Breast epithelium (tissue), 4 donors: Measurements from ENCODE around the gene WWC1. TPM values are rescaled to one million over a fixed set of nuclear protein-coding genes. Genes with fewer than 3 reads are reported as not detected.

Experiments
- DNase-seq, 2 donors: peaks; one replicate each; pipeline ENCODE4 v3.0.0-alpha.2; 2019; ENCODE audit warnings: low spot score in 2 of 2
- H3K27ac ChIP-seq, 2 donors: fragments of 200-600 bp; sonication (generic) in 1 of 2; one replicate each; pipeline ENCODE4 v1.5.1; 2016 to 2019; ENCODE audit warnings: mild to moderate bottlenecking in 1 of 2
- H3K27me3 ChIP-seq, 2 donors: fragments of 200-600 bp; sonication (generic) in 1 of 2; one replicate each; pipeline versions ENCODE4 v1.5.1 to v1.6.0; 2017 to 2019; ENCODE audit warnings: control low read depth in 1 of 2, mild to moderate bottlenecking in 1 of 2
- H3K36me3 ChIP-seq: fragments of 200-600 bp; one replicate; pipeline ENCODE4 v1.5.1; 2019
- H3K4me1 ChIP-seq, 2 donors: fragments of 200-600 bp; sonication (generic); one replicate each; pipeline ENCODE4 v1.5.1; 2016 to 2019; ENCODE audit warnings: control low read depth in 1 of 2
- H3K4me3 ChIP-seq, 3 donors: fragments of 200-600 bp; sonication (generic); 1 replicate in 2 of 3; 2 replicates in 1 of 3; pipeline ENCODE4 v1.5.1; 2016 to 2019; ENCODE audit warnings: mild to moderate bottlenecking in 3 of 3, moderate library complexity in 2 of 3
- H3K9me3 ChIP-seq, 2 donors: fragments of 200-600 bp; sonication (generic) in 1 of 2; one replicate each; pipeline ENCODE4 v1.5.1; 2016 to 2019; ENCODE audit warnings: control low read depth in 1 of 2
- CTCF ChIP-seq, 3 donors: fragments of 450-650 bp; IDR thresholded peaks; one replicate each; pipeline ENCODE4 v1.5.1; 2016 to 2017; ENCODE audit warnings: antibody characterized with exemption in 3 of 3, mild to moderate bottlenecking in 3 of 3, moderate library complexity in 3 of 3
- POLR2A ChIP-seq: fragments of 450-650 bp; IDR thresholded peaks from one replicate; pipeline ENCODE4 v1.6.1; 2016; ENCODE audit warnings: antibody characterized with exemption, mild to moderate bottlenecking, moderate library complexity
- POLR2AphosphoS5 ChIP-seq, 3 donors: sonication (generic); formaldehyde crosslinking; IDR thresholded peaks; one replicate each; pipeline ENCODE4 v1.6.1; 2017; ENCODE audit warnings: antibody characterized with exemption in 3 of 3
- intact Hi-C: fragments of 100-400 bp; cut with DNase I; formaldehyde crosslinking; loops from one replicate; pipeline ENCODE4 v1.15.1; 2023; ENCODE audit warnings: low total_unique reads
- total RNA-seq, 3 donors: library from RNA; depleted of rRNA; stranded (reverse); fragments of >200 nt; gene quantifications; one replicate each; pipeline ENCODE4 v1.1.0, GENCODE V29; 2016

Gene WWC1
- total RNA-seq, 3 donors from 2014 or later = 0.96 to 59.9 (median 59.6) TPM

- H3K27me3 ChIP-seq = no peaks in the 10 kb centered on the region
- no peak for TF ChIP-seq POLR2A
- TF ChIP-seq CTCF (IDR thresholded peaks at IDR 0.05) = no peak
- TF ChIP-seq POLR2AphosphoS5 (IDR thresholded peaks at IDR 0.05) = no peak
- no peaks in the 10 kb centered on the region for H3K36me3 ChIP-seq
- intact Hi-C loops = no loop called here
- H3K27ac ChIP-seq = no peak overlapping the region
- no peak for DNase-seq
- no peaks in the 10 kb centered on the region for H3K9me3 ChIP-seq
- no peaks in the 10 kb centered on the region for H3K4me1 ChIP-seq
- no peak overlapping the region for H3K4me3 ChIP-seq
These were observed 87.3 kb downstream of the WWC1 start for GRCh38 chr5:168378741-168379140.

GRCh38 chr5:168382421-168382820, 91.0 kb downstream of the WWC1 start:
- Histone ChIP-seq H3K4me3 (no peak overlapping the region), H3K36me3 (no peaks in the 10 kb centered on the region), H3K9me3 (peaks cover 0 to 6% of the 10 kb centered on the region in 2 donors), H3K27ac (no peak overlapping the region), H3K4me1 (no peaks in the 10 kb centered on the region), H3K27me3 (no peaks in the 10 kb centered on the region)
- intact Hi-C loops = no loop called here
- no peak for DNase-seq
- TF ChIP-seq POLR2AphosphoS5 (IDR thresholded peaks at IDR 0.05) = no peak
- TF ChIP-seq POLR2A = no peak
- TF ChIP-seq CTCF (IDR thresholded peaks at IDR 0.05) = no peak

- intact Hi-C loops = no loop called here
- TF ChIP-seq POLR2AphosphoS5 (IDR thresholded peaks at IDR 0.05) = no peak
- TF ChIP-seq CTCF (IDR thresholded peaks at IDR 0.05) = no peak
- no peak for TF ChIP-seq POLR2A
- DNase-seq = no peak
These were observed 99.0 kb downstream of the WWC1 start for GRCh38 chr5:168390491-168390890.

GRCh38 chr5:168393773-168394172, 102.3 kb downstream of the WWC1 start:
- Histone ChIP-seq H3K4me3 (no peak overlapping the region), H3K9me3 (no peaks in the 10 kb centered on the region), H3K4me1 (no peaks in the 10 kb centered on the region), H3K27me3 (no peaks in the 10 kb centered on the region), H3K36me3 (no peaks in the 10 kb centered on the region), H3K27ac (no peak overlapping the region)
- intact Hi-C loops = no loop called here
- TF ChIP-seq CTCF (IDR thresholded peaks at IDR 0.05) = no peak
- no peak for TF ChIP-seq POLR2A
- no peak for TF ChIP-seq POLR2AphosphoS5 (IDR thresholded peaks at IDR 0.05)
- no peak for DNase-seq

More at GRCh38 chr5:168390491-168390890, 99.0 kb downstream of the WWC1 start:
- Histone ChIP-seq H3K36me3 (no peaks in the 10 kb centered on the region), H3K4me3 (no peak overlapping the region), H3K27ac (no peak overlapping the region), H3K9me3 (no peaks in the 10 kb centered on the region), H3K27me3 (no peaks in the 10 kb centered on the region), H3K4me1 (no peaks in the 10 kb centered on the region)

- no peak for DNase-seq
- intact Hi-C loops = no loop called here
- Histone ChIP-seq H3K9me3 (no peaks in the 10 kb centered on the region), H3K4me3 (no peak overlapping the region), H3K27me3 (no peaks in the 10 kb centered on the region), H3K4me1 (no peaks in the 10 kb centered on the region), H3K36me3 (no peaks in the 10 kb centered on the region), H3K27ac (peak overlapping the region; percentile 82 to 86)
- TF ChIP-seq CTCF (IDR thresholded peaks at IDR 0.05) = no peak
- no peak for TF ChIP-seq POLR2AphosphoS5 (IDR thresholded peaks at IDR 0.05)
- no peak for TF ChIP-seq POLR2A
These were observed 109.2 kb downstream of the WWC1 start for GRCh38 chr5:168400429-168401220.
